Stimulated activated naive CD8-positive, alpha-beta T cell treated with anti-CD3 and anti-CD28 coated beads, Interleukin-15, amount 100 ng/mL, for 72 hours (primary cell): ENCODE results near the gene THSD4.

Experiments used
- ATAC-seq: fragments of 150-1000 bp; cut with Tn5 transposase; 2 replicates; pipeline ENCODE4 v1.10.0; 2021; ENCODE audit warnings: mild to moderate bottlenecking, moderate library complexity
- DNase-seq, 2 donors: peaks; one replicate each; pipeline ENCODE4 v3.0.0; 2021 to 2022
- H3K27ac Mint-ChIP-seq, 2 donors: one replicate each; pipeline ENCODE4 v1.8.0; 2022; ENCODE audit warnings: mild to moderate bottlenecking in 2 of 2, mixed read lengths in 2 of 2, moderate library complexity in 2 of 2
- H3K27me3 Mint-ChIP-seq: one replicate; pipeline ENCODE4 v1.8.0; 2022; ENCODE audit warnings: mixed read lengths
- H3K4me1 Mint-ChIP-seq: one replicate; pipeline ENCODE4 v1.8.0; 2022; ENCODE audit warnings: mild to moderate bottlenecking, mixed read lengths
- H3K4me3 Mint-ChIP-seq, 2 donors: one replicate each; pipeline ENCODE4 v1.8.0; 2022; ENCODE audit warnings: mild to moderate bottlenecking in 2 of 2, mixed read lengths in 2 of 2, moderate library complexity in 1 of 2
- H3K9me3 Mint-ChIP-seq, 2 donors: one replicate each; pipeline ENCODE4 v1.8.0; 2022; ENCODE audit warnings: mixed read lengths in 2 of 2

THSD4 gene

GRCh38 chr15:71496336-71496955 lies 381.2 kb downstream of the THSD4 start:
- Mint-ChIP-seq H3K27me3 (peaks cover 22% of the 10 kb centered on the region), H3K4me1 (no peaks in the 10 kb centered on the region), H3K4me3 (no peak overlapping the region), H3K9me3 (peaks cover 0 to 15% of the 10 kb centered on the region in 2 donors), H3K27ac (no peak overlapping the region)
- no peak for DNase-seq
- no peak for ATAC-seq

- H3K27ac Mint-ChIP-seq: no peak overlapping the region
- DNase-seq (no peak), ATAC-seq (no peak)
- H3K9me3 Mint-ChIP-seq: peaks cover 0 to 15% of the 10 kb centered on the region in 2 donors
- H3K4me1 Mint-ChIP-seq: no peaks in the 10 kb centered on the region
- peaks cover 40% of the 10 kb centered on the region for H3K27me3 Mint-ChIP-seq
- H3K4me3 Mint-ChIP-seq: no peak overlapping the region
Observed at GRCh38 chr15:71501344-71502076, 386.2 kb downstream of the THSD4 start.

- ATAC-seq (no peak), DNase-seq (no peak)
- Mint-ChIP-seq H3K9me3 (peaks cover 0 to 15% of the 10 kb centered on the region in 2 donors), H3K4me3 (no peak overlapping the region), H3K27ac (no peak overlapping the region), H3K4me1 (no peaks in the 10 kb centered on the region), H3K27me3 (peaks cover 40% of the 10 kb centered on the region)
Observed at GRCh38 chr15:71502077-71502432, 386.8 kb downstream of the THSD4 start.

- Mint-ChIP-seq H3K4me3 (no peak overlapping the region), H3K9me3 (no peaks in the 10 kb centered on the region), H3K4me1 (no peaks in the 10 kb centered on the region), H3K27me3 (peaks cover 19% of the 10 kb centered on the region), H3K27ac (no peak overlapping the region)
- ATAC-seq (no peak), DNase-seq (no peak)
Observed at GRCh38 chr15:71505962-71506361, 390.7 kb downstream of the THSD4 start.

- DNase-seq: no peak
- H3K27me3 Mint-ChIP-seq: peaks cover 13% of the 10 kb centered on the region
- H3K9me3 Mint-ChIP-seq: no peaks in the 10 kb centered on the region
- H3K27ac Mint-ChIP-seq: no peak overlapping the region
- H3K4me1 Mint-ChIP-seq: no peaks in the 10 kb centered on the region
- no peak for ATAC-seq
- no peak overlapping the region for H3K4me3 Mint-ChIP-seq
Observed at GRCh38 chr15:71506946-71507345, 391.7 kb downstream of the THSD4 start.

GRCh38 chr15:71508081-71508682 lies 392.9 kb downstream of the THSD4 start:
- Mint-ChIP-seq H3K4me3 (no peak overlapping the region), H3K4me1 (no peaks in the 10 kb centered on the region), H3K9me3 (no peaks in the 10 kb centered on the region), H3K27ac (no peak overlapping the region), H3K27me3 (peaks cover 8% of the 10 kb centered on the region)
- no peak for ATAC-seq
- no peak for DNase-seq

GRCh38 chr15:71509139-71509538 lies 393.9 kb downstream of the THSD4 start:
- H3K4me1 Mint-ChIP-seq: no peaks in the 10 kb centered on the region
- no peaks in the 10 kb centered on the region for H3K9me3 Mint-ChIP-seq
- H3K27me3 Mint-ChIP-seq: peaks cover 15% of the 10 kb centered on the region
- DNase-seq (no peak), ATAC-seq (no peak)
- no peak overlapping the region for H3K27ac Mint-ChIP-seq
- H3K4me3 Mint-ChIP-seq: no peak overlapping the region

GRCh38 chr15:71510763-71511162 lies 395.5 kb downstream of the THSD4 start:
- DNase-seq (no peak), ATAC-seq (no peak)
- peaks cover 9% of the 10 kb centered on the region for H3K27me3 Mint-ChIP-seq
- H3K27ac Mint-ChIP-seq: no peak overlapping the region
- no peak overlapping the region for H3K4me3 Mint-ChIP-seq
- H3K9me3 Mint-ChIP-seq: no peaks in the 10 kb centered on the region
- no peaks in the 10 kb centered on the region for H3K4me1 Mint-ChIP-seq

- Mint-ChIP-seq H3K27ac (no peak overlapping the region), H3K4me3 (no peak overlapping the region), H3K9me3 (no peaks in the 10 kb centered on the region), H3K4me1 (no peaks in the 10 kb centered on the region), H3K27me3 (peaks cover 11% of the 10 kb centered on the region)
- DNase-seq: no peak
- ATAC-seq: no peak
Observed at GRCh38 chr15:71511796-71512681, 396.8 kb downstream of the THSD4 start.

GRCh38 chr15:71512682-71513006 lies 397.4 kb downstream of the THSD4 start:
- H3K27ac Mint-ChIP-seq: no peak overlapping the region
- no peak for DNase-seq
- ATAC-seq: no peak
- no peak overlapping the region for H3K4me3 Mint-ChIP-seq
- peaks cover 17% of the 10 kb centered on the region for H3K27me3 Mint-ChIP-seq
- H3K9me3 Mint-ChIP-seq: no peaks in the 10 kb centered on the region
- H3K4me1 Mint-ChIP-seq: no peaks in the 10 kb centered on the region

- no peak overlapping the region for H3K27ac Mint-ChIP-seq
- DNase-seq: no peak
- peaks cover 29% of the 10 kb centered on the region for H3K27me3 Mint-ChIP-seq
- no peak overlapping the region for H3K4me3 Mint-ChIP-seq
- no peaks in the 10 kb centered on the region for H3K9me3 Mint-ChIP-seq
- no peak for ATAC-seq
- no peaks in the 10 kb centered on the region for H3K4me1 Mint-ChIP-seq
Observed at GRCh38 chr15:71515375-71516186, 400.3 kb downstream of the THSD4 start.

GRCh38 chr15:71517751-71518150 lies 402.5 kb downstream of the THSD4 start:
- Mint-ChIP-seq H3K4me1 (no peaks in the 10 kb centered on the region), H3K27ac (no peak overlapping the region), H3K9me3 (no peaks in the 10 kb centered on the region), H3K4me3 (no peak overlapping the region), H3K27me3 (peaks cover 29% of the 10 kb centered on the region)
- no peak for DNase-seq
- ATAC-seq: no peak

GRCh38 chr15:71518661-71519060 lies 403.4 kb downstream of the THSD4 start:
- no peak for DNase-seq
- H3K9me3 Mint-ChIP-seq: no peaks in the 10 kb centered on the region
- no peak overlapping the region for H3K27ac Mint-ChIP-seq
- ATAC-seq: no peak
- H3K4me1 Mint-ChIP-seq: no peaks in the 10 kb centered on the region
- H3K27me3 Mint-ChIP-seq: peaks cover 27% of the 10 kb centered on the region
- H3K4me3 Mint-ChIP-seq: no peak overlapping the region

- no peak for DNase-seq
- Mint-ChIP-seq H3K4me3 (no peak overlapping the region), H3K4me1 (no peaks in the 10 kb centered on the region), H3K27ac (no peak overlapping the region), H3K27me3 (peaks cover 44% of the 10 kb centered on the region), H3K9me3 (no peaks in the 10 kb centered on the region)
- ATAC-seq: no peak
Observed at GRCh38 chr15:71526060-71526820, 411.0 kb downstream of the THSD4 start.
